HG02623 (cell line): ENCODE data around the gene TCEA2.

ENCODE experiments used
- ATAC-seq: cut with Tn5 transposase; IDR thresholded peaks from one replicate; pipeline ENCODE4 v1.9.1; 2021; ENCODE audit warnings: moderate library complexity; ENCODE audit not compliant: unreplicated experiment

The TCEA2 gene

DNA sequence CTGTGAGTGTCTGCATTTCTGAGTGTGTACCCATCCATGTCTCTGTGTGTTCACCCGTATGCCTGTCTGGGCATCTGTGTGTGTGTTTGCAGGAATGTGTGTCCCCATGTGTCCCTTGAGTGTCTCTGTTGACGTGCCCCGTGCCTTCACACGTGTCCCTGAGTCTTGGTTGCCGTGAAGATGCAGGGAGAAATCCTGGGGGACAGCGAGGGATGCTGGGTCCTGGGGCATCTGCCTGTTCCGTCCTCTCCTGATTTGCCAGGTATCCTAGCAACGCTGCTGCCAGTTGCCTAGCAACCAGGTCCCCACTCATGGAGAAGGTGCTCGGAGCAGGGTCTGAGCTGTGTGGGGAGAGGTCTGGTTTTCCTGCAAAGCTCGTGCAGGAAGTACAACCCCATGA lies 27.2 kb downstream of the TCEA2 start:
- ATAC-seq = no peak

DNA sequence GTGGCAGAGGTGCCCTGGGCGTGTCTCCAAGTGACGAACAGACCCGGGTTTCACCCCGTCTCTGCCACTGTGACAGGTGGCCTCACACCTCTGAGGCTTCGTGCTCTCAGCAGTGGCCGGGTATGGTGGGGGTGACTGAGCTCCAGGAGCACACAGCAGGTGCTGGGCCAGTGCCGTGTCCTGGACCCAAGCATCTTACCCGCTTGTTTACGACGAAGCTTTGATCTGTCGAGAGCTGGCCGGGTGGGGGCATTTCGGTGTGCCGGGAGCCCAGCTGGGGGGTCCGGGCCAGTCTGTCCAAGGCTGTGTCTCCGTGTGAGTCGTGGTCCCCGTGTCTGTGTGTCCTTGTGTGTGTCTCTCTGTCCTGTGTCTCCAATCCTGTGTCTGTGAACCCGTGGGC lies 28.3 kb downstream of the TCEA2 start:
- no peak for ATAC-seq

DNA sequence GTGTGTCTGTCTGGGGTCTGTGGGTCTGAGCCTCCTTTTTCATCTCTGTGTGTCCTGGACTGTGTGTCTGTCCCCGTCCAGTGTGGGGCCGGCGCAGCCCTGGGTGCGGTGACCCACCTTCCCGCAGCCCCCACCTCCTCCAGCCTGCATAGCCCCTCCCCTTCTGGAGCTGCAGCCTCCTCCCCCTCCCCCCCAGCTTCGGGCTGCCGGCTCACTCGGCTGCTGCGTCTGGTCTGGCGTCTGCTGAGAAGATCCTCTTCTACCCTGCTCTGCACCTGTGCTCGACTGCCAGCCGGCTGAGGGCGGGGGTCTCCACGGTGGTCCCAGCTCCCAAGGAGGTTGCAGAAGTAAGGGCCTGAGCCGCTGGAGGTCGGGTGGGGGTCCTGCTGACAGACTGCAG lies 28.8 kb downstream of the TCEA2 start:
- no peak for ATAC-seq

DNA sequence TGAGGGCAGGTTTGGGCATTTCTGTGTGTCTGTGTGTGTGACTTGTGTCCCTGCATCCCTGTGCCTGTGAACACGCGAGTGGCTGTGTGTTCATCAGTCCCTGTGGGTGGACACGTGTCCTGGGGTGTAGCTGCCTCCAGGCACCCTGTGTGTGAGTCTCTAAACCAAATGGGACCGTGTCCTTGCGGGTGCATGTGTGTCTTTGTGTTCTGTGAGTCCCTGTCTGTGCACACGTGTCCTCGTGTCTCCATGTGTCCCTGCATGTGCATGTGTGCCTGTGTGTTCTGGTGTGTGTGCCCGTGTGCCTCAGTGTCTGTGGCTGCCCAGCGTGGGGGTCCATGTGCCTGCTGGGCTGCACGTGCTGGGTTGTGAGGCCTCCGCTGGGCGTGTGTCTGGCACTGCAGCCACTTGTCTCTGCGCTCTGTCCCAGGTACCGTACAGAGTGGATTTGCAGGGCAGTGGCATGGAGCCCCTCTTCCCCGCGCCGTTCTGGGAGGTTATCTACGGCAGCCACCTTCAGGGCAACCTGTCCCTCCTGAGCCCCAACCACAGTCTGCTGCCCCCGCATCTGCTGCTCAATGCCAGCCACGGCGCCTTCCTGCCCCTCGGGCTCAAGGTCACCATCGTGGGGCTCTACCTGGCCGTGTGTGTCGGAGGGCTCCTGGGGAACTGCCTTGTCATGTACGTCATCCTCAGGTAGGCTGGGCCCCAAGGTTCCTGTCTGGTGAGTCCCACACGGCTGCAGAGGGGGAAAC lies 29.4 kb downstream of the TCEA2 start:
- ATAC-seq = no peak

DNA sequence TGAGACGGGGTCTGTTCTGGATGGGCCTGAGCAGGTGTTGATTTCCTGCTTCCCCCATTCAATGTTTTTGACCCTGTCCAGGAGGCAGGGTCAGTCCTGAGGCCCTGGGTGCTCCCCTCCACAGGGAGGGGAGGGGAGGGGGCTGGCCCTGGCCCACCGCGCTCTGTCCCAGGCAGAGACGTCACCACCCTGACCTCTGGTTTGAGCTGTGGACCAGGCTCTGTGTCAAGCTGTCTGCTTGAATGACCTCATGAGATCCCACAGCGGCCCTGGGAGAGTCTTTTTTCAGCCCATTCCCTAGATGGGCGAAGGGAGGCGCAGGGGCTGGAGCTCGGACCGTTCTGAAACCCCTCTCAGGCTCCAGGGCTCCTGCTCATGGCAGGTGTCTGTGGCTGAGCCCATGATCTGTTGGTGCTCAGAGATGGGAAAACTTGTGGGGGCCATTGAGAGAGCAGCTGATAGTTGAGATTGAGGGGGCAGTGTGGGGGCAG lies 30.1 kb downstream of the TCEA2 start:
- no peak for ATAC-seq

DNA sequence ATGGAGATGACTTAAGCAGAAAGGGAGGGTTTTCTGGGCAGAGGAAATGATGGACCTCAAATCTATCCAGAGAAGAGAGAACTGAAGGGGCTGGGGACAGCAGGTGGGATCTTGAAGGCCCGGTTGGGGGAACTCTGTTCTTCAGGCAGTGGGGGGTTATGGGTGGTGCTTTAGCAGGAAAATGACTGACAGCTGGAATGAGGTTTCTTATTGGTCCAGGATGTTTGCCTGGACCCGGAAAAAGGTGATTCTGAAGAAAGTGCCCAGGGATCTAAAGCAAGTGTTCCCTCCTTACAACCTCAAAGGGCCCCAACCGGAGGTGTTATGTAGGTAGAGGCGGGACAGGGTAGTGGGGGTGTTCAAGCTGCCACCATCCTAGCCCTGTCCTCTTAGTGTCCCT lies 32.5 kb downstream of the TCEA2 start:
- ATAC-seq = no peak

DNA sequence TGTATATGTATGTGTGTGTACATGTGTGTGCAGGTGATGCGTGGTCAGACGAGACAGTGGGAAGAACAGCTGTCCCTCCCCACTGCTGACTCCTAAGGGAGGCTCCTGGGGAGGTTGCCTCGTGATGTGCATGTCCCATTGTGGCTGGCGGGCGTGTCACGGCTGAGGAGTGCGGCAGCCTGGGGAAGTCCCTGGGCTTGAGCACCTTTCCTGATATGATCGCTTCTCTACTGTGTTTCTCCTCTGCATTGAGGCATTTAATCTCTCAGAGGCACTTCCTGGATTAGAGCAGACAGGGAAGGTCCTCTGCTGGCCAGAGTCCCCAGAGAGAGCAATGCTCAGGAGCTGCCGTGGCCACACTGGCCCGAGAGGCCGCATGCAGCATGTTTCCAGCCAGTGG lies 32.9 kb downstream of the TCEA2 start:
- no peak for ATAC-seq

DNA sequence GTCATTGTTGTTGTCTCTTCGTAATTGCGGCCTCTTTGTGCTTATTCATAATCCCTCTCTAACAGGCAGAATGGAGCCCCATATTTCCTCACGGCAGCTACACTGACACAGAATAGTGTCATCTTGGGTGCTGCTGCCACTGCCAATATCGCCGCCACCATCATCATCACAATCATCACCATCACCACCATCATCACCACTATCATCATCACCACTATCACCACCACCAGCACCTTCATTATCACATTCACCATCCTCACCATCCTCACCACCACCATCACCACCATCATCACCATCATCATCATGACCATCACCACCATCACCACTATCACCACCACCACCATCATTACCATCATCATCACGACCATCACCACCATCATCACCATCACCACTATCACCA lies 33.5 kb downstream of the TCEA2 start:
- no peak for ATAC-seq

DNA sequence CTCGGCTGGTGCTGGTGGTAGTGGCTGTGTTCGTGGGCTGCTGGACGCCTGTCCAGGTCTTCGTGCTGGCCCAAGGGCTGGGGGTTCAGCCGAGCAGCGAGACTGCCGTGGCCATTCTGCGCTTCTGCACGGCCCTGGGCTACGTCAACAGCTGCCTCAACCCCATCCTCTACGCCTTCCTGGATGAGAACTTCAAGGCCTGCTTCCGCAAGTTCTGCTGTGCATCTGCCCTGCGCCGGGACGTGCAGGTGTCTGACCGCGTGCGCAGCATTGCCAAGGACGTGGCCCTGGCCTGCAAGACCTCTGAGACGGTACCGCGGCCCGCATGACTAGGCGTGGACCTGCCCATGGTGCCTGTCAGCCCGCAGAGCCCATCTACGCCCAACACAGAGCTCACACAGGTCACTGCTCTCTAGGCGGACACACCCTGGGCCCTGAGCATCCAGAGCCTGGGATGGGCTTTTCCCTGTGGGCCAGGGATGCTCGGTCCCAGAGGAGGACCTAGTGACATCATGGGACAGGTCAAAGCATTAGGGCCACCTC lies 35.5 kb downstream of the TCEA2 start:
- ATAC-seq = no peak

DNA sequence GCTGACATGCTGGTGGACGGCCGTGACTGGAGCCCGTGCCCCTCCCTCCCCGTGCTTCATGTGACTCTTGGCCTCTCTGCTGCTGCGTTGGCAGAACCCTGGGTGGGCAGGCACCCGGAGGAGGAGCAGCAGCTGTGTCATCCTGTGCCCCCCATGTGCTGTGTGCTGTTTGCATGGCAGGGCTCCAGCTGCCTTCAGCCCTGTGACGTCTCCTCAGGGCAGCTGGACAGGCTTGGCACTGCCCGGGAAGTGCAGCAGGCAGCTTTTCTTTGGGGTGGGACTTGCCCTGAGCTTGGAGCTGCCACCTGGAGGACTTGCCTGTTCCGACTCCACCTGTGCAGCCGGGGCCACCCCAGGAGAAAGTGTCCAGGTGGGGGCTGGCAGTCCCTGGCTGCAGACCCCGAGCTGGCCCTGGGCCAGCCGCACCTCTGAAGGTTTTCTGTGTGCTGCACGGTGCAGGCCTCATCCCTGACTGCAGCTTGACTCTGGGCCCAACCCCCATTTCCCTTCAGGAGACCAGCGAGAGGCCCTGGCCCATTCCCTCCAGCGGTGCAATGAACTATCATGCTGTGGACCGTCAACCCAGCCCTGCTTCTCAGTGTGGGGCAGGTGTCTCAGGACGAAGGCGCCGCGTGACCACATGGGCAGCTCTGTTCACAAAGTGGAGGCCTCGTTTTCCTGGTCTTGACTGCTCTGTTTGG lies 36.2 kb downstream of the TCEA2 start:
- no peak for ATAC-seq

DNA sequence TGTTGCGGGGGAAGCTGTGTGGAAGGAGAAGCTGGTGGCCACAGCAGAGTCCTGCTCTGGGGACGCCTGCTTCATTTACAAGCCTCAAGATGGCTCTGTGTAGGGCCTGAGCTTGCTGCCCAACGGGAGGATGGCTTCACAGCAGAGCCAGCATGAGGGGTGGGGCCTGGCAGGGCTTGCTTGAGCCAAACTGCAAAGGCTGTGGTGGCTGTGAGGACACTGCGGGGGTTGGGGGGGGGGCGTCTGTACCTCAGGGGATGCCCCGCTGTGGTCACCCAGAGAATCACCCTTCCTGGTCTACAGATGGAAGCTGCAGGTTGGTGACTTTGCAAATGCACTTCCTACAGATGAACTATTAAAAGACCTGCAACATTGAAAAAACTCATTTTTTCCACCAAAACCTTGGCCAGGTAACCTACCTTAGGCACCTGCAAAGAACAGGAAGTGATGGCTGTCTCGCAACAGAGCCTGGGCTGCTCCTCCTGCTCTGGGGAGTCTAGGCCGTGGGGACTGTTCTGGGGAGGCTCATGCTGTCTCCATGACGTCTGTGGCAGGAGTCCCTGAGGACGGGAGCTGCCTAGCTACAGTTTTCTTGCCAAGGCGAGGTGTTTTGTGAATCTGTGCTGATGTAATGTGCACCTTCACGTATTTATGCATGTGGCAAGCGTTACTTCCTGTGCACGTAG lies 37.0 kb downstream of the TCEA2 start:
- ATAC-seq = no peak

DNA sequence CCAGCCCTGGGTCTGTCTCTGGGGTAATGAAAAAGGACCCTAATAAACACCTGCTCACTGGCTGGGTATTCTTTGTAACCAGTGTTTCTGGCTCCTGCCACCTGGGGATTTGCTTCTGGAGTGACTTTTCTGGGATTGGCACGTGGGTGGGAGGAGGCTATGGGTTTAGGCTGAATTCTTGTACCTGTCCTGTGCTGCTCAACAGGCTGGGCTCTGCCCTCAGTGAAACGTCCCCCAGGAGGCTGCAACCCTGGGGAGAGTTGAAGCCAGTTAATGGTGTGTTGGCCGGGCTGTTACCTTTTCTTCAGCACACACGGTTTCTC lies 37.5 kb downstream of the TCEA2 start:
- no peak for ATAC-seq

DNA sequence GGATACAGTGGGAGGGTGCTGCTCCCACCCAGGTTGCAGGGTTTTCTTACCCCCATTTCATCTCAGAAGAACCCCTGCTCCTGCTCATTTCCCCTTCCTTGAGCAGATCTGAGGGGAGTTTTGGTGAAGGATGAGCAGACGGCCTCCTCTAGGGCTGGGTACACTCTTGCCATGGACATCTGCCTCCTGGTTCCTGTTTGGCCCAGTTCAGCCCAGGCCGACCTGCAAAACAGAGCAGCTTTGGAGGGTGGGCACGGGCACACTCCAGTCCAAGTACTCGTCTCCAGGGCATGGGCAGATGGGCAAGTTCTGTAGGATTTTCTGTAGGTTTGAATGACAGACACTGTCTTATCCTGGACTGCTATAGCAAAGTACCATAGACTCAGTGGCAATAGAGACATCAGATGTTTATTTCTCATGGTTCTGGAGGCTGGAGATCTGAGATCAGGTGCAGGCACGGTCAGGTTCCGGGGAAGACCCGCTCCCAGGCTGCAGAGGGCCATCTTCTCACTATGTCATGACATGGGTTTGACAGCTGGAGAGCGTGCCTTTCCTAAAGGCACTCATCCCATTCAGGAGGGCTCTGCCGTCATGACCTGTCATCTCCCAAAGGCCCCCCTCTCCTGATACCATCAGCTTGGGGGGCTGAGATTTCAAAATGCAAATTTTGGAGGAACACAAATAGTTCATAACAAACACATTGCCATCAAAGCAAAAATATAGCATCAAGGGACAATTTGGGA lies 38.1 kb downstream of the TCEA2 start:
- ATAC-seq = no peak

DNA sequence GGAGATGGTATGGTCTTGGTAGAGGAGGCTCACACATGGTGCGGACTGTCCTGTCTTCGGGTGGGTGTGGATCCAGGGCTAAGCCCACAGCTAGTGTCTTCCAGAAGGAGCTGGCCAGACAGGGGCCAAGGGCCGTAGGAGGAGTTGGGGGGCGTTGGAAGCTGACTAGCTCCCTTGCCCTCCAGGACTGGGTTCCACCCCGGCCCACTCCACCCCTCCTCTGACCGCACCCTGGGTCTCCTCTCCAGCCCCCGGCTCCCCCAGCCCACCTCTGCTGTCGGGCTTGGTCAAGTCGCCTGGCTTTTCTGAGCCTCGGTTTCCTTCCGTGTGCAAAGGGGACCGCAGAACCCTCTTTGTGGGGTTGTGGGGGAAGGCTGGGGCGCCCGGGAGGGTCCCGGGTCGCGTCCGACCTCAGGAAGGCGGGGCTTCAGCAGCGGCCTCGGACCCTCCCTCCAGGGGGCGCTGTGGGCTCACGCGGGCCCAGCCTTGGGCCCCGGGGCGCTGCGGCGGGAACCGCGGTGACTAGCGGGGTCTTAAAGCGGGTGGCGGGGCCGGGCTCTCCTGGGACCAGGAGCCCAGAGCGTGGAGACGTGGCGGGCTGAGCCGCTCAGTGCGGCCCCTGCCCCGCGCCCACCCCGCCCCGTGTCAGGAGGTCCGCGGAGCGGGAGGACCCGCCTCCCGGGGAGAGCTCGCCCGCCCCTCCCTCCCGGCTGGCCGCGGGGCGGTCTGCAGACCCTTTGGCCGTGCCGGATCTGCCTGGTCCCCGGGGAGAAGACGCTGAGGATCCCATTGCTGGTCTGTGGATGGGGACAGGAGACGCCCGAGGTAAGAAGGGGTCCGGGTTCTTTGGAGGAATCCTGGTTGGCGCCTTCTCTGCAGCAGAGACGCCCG lies 39.0 kb downstream of the TCEA2 start:
- no peak for ATAC-seq

DNA sequence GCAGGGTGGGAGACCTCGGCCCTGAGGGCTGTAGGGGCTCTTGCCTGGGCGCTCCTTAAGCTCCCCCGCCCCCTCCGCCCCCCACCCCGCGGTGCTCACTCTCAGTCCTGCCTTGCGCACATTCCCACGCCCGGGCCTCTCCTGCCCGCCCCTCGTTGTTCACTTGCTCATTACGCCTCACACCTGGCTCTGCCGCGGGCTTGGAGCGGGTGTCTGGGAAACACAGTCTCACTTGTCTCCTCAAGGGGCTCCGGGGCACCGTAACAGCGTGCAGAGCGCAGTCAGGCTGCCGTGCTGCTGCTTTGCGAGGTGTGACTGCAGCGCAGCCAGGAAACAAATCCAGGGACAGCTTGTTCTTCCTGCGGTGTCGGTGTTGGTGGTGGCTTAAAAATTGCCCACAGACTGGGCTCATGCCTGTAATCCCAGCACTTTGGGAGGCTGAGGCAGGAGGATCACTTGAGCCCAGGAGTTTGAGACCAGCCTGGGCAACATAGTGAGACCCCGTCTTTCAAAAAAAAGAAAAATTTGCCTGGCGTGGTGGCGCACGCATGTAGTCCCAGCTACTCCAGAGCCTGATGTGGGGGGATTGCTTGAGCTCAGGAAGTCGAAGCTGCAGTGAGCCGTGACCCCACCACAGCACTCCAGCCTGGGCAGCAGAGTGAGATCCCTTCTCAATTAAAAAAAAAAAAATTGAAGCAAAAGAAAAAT lies 39.8 kb downstream of the TCEA2 start:
- no peak for ATAC-seq

DNA sequence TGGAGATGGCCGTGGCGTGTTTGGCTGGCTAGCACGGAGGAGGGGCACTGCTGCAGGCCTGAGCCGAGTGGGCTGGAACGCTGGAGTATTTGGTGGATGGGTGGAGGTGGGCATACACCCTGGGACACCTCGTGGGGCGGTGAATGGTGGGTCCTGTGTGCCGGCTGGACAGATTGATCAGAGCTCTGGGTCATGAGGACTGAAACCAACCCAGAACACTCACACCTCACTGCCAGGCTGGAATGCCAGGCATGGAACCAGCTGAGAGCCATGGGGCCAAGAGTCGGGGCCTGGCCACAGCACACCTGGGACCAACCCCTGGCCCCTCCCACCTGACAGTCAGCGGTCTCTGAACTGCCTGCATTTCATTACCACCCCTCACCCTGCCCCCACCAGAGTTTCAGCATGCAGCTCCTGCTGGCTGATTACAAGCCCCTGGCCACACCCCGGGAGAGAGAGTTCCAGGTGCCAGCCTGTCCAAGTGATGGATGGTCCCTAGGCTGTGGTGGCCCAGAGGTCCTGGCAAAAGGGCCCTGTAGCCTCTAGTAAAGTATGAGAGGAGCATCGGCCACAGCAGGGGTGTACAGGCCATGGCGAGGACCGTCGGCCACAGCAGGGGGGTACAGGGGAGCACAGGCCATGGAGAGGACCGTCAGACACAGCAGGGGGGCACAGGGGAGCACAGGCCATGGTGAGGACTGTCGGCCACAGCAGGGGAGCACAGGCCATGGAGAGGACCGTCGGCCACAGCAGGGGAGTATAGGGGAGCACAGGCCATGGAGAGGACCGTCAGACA lies 41.1 kb downstream of the TCEA2 start:
- no peak for ATAC-seq

DNA sequence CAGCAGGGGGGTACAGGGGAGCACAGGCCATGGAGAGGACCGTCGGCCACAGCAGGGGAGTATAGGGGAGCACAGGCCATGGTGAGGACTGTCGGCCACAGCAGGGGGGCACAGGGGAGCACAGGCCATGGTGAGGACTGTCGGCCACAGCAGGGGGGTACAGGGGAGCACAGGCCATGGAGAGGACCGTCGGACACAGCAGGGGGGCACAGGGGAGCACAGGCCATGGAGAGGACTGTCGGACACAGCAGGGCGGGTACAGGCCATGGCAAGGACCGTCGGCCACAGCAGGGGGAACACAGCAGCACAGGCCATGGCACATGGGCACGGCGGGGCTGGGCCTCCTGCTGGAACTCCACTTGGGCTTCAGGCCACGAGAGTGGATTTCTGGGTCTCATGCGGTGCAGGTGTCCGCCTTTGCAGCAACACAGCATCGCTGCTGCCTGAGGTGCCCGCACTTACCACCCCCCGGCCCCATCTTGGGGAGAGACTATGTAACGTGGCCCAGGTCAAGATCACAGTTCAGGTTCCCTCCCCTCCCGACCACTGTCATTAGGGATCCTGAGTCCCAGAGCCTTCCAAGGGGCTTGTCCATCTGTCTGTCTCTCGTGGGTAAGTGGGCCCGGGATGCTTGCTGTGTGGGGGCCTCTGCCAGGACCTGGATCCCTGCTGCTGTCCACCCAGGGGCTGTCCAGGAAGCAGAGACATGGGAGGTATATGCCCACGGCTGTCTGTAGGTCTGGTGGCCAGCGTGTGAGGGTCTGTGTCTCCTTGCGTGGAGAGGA lies 41.9 kb downstream of the TCEA2 start:
- no peak for ATAC-seq

DNA sequence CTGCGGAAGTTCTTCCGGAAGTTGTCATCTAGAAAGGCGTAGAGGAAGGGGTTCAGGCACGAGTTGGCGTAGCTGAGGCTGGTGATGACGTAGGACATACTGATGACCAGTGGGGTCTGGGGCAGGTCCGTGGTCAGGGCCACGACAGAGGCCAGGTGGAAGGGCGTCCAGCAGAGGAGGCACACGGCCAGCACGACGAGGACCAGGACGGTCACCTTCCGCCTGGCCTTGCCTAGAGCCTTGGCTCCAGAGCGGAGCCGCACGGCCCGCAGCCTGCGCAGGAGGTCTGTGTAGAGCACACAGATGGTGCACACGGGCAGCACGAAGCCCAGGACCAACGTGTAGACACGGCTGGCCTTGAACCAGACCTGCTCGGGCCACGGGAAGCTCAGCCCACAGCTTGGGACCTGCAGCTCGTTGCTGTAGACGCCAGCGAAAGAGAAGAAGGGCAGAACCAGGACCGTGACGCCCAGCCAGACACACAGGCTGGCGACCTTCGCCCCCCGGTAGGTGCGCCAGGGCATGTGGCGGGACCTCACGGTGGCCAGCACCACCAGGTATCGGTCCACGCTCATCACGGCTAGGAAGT lies 42.9 kb downstream of the TCEA2 start:
- ATAC-seq = no peak
